Stimulated activated CD4-positive, alpha-beta T cell treated with anti-CD3 and anti-CD28 coated beads, TNF-alpha, amount 100 ng/mL, for 1 hour (primary cell): ENCODE results near the gene ATG101.

Experiments used
- DNase-seq, 3 donors: peaks; one replicate each; pipeline ENCODE4 v3.0.0-alpha.2; 2020; ENCODE audit warnings: low read depth in 3 of 3, low spot score in 1 of 3

ATG101 gene

GRCh38 chr12:52041695-52042123 is 28.1 kb upstream of the ATG101 start:
- no peak for DNase-seq

- no peak for DNase-seq
Observed at GRCh38 chr12:52042706-52043385, 26.9 kb upstream of the ATG101 start.

GRCh38 chr12:52043386-52044212 is 26.2 kb upstream of the ATG101 start:
- no peak for DNase-seq

- DNase-seq, result no peak
Observed at GRCh38 chr12:52044292-52044983, 25.3 kb upstream of the ATG101 start.

GRCh38 chr12:52045794-52046199 is 24.0 kb upstream of the ATG101 start:
- no peak for DNase-seq

GRCh38 chr12:52046859-52047258 is 22.9 kb upstream of the ATG101 start:
- no peak for DNase-seq

- no peak for DNase-seq
Observed at GRCh38 chr12:52049286-52049685, 20.5 kb upstream of the ATG101 start.

- DNase-seq, result no peak
Observed at GRCh38 chr12:52049688-52050087, 20.1 kb upstream of the ATG101 start.

GRCh38 chr12:52050116-52050757 is 19.5 kb upstream of the ATG101 start:
- peak in 1 of 3 donors; percentile 27 for DNase-seq

- DNase-seq, result peak; percentile 96 to 99 (median 98)
Observed at GRCh38 chr12:52050758-52051541, 18.8 kb upstream of the ATG101 start, which contains the start of gene NR4A1. Gene NR4A1, plus strand, starts transcription at chr12:52051442. Its CDS starts 2,887 bp downstream, at chr12:52054329.

- peak in 1 of 3 donors; percentile 23 for DNase-seq
Observed at GRCh38 chr12:52052468-52053186, 17.2 kb upstream of the ATG101 start.

GRCh38 chr12:52053536-52054209 is 16.1 kb upstream of the ATG101 start:
- peak in 1 of 3 donors; percentile 33 for DNase-seq

GRCh38 chr12:52054231-52054832 is 15.4 kb upstream of the ATG101 start:
- DNase-seq, result peak in 1 of 3 donors; percentile 24

GRCh38 chr12:52054833-52055730 is 14.7 kb upstream of the ATG101 start:
- DNase-seq, result no peak

- peak in 1 of 3 donors; percentile 40 for DNase-seq
Observed at GRCh38 chr12:52055731-52056711, 13.8 kb upstream of the ATG101 start.
